Kidney epithelial cell (primary cell): ENCODE data around the gene MYPOP. TPM values are rescaled to one million over a fixed set of nuclear protein-coding genes. Genes with fewer than 3 reads are reported as not detected.

Experiments
- DNase-seq: peaks from one replicate; pipeline ENCODE4 v3.0.0-alpha.2; 2010; ENCODE audit warnings: low read depth
- H3K27me3 ChIP-seq: 2 replicates; pipeline ENCODE4 v1.6.0; 2011; ENCODE audit warnings: low read length; ENCODE audit not compliant: control insufficient read depth, insufficient read depth
- H3K36me3 ChIP-seq: 2 replicates; pipeline ENCODE4 v1.5.1; 2011; ENCODE audit warnings: low read length; ENCODE audit not compliant: control insufficient read depth, insufficient read depth
- H3K4me3 ChIP-seq: 2 replicates; pipeline ENCODE4 v1.5.1; 2011; ENCODE audit warnings: low read depth, mild to moderate bottlenecking, control low read depth, low read length
- total RNA-seq: library from RNA; depleted of rRNA; stranded (reverse); fragments of >200 nt; gene quantifications from 2 replicates; pipeline ENCODE4 v1.2.3, GENCODE V29; 2015
- TF ChIP-seq, protein P1 (sequence below): IDR thresholded peaks from 2 replicates; pipeline ENCODE4 v1.5.1; 2011; ENCODE audit warnings: mild to moderate bottlenecking, moderate library complexity, low read length, control low read depth, inconsistent platforms; ENCODE audit not compliant: insufficient read depth, poor library complexity, severe bottlenecking

Gene MYPOP
- total RNA-seq, 1 donor from 2014 or later, result 3.0 TPM

DNA sequence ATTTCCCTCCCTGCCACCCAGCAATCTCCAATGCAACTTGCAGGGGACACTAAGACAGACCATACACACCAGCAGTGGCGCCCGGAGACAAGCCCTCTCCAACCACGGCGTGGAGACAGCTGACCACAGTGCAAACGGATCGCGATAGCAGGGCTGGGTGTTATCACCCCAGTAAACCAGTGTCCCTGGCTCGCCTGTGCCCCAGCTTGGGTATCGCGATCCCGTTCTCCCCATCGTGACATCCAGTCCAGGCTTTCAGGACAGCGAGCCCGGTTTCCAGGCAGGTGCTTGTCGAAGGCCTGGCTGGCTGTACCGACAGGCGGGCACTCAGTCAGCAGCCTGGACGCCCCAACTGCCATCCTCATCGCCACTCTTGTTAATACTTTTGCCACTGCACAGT lies 32.9 kb upstream of the MYPOP start:
- TF ChIP-seq, protein P1, sequence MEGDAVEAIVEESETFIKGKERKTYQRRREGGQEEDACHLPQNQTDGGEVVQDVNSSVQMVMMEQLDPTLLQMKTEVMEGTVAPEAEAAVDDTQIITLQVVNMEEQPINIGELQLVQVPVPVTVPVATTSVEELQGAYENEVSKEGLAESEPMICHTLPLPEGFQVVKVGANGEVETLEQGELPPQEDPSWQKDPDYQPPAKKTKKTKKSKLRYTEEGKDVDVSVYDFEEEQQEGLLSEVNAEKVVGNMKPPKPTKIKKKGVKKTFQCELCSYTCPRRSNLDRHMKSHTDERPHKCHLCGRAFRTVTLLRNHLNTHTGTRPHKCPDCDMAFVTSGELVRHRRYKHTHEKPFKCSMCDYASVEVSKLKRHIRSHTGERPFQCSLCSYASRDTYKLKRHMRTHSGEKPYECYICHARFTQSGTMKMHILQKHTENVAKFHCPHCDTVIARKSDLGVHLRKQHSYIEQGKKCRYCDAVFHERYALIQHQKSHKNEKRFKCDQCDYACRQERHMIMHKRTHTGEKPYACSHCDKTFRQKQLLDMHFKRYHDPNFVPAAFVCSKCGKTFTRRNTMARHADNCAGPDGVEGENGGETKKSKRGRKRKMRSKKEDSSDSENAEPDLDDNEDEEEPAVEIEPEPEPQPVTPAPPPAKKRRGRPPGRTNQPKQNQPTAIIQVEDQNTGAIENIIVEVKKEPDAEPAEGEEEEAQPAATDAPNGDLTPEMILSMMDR, result no peak
- no peak overlapping the region for H3K4me3 ChIP-seq
- H3K27me3 ChIP-seq, result peaks cover 14% of the 10 kb centered on the region
- H3K36me3 ChIP-seq, result no peaks in the 10 kb centered on the region
- no peak for DNase-seq

DNA sequence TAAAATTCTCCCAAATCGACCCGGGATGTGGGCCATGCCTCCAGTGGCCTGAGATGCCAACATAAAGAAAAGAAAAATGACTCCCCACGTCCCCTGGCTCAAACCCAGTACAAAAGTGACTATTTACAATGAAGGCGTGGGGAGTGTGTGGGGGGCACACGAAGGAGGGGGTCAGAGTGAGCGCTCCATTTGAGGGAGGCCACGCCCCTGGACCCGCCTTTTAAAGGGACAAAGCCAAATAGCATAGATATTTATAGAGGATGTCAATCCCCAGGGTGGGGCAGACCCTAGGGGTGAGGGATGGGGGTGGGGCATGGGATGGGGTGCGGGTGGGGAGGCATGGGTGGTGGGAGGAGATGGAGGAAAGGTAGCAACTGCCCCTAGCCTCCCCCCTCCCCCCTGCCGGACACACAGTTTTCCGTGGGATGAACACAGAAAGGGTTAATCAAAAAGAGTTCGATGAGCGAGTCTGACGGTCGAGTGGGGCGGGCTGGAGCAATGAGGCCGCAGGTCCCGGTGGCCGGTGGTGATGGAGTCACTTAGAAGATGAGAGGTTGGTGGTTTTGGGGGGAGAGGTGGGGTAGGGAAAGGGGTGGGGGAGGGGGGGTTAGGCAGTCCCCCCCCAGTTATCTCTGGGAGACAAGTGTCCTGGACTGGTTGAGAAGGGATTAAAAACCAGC lies 32.3 kb upstream of the MYPOP start:
- Histone ChIP-seq H3K36me3 (no peaks in the 10 kb centered on the region), H3K4me3 (no peak overlapping the region), H3K27me3 (peaks cover 12% of the 10 kb centered on the region)
- TF ChIP-seq, protein P1, result no peak
- no peak for DNase-seq

DNA sequence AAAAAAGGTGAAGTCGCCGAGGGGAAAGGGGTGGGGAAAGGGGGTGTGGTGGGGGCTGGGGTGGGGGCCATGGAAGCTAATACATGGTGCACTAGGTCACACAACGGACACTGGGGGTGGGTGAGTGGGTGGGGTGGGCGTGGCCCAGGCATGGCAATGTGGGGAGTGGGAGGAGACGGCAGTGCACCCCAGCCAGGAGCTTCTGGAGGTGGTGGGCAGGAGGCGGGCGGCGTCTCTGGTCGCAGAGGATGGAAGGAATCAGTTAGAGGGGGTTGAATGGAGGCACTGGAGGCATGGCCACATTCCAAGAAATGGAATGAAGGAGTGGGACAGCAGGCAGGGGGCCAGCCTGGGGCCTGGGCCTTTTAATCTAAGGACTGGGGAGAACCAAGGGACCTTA lies 31.3 kb upstream of the MYPOP start:
- Histone ChIP-seq H3K36me3 (no peaks in the 10 kb centered on the region), H3K4me3 (no peak overlapping the region), H3K27me3 (peaks cover 10% of the 10 kb centered on the region)
- TF ChIP-seq, protein P1, result no peak
- no peak for DNase-seq

DNA sequence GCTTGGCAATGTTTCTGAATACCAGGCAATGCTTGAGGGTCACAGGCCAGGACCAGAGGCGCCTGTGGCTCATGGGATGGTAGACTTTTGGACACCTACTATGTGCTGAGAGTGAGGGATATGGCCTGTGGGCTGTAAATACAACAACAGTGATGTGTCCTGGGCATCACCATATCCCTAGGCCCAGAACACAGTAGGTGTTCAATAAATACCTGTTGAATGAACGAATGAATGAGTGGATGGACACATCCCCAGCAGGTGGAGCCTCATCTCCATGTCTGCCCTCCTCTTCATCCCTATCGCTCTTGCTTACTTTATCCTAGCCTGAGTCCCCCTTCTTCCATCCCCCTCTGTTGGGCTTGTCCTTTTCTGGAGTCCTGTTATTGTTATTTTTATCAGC lies 28.6 kb upstream of the MYPOP start:
- Histone ChIP-seq H3K36me3 (no peaks in the 10 kb centered on the region), H3K27me3 (peaks cover 7% of the 10 kb centered on the region), H3K4me3 (no peak overlapping the region)
- DNase-seq, result no peak
- TF ChIP-seq, protein P1, result no peak

DNA sequence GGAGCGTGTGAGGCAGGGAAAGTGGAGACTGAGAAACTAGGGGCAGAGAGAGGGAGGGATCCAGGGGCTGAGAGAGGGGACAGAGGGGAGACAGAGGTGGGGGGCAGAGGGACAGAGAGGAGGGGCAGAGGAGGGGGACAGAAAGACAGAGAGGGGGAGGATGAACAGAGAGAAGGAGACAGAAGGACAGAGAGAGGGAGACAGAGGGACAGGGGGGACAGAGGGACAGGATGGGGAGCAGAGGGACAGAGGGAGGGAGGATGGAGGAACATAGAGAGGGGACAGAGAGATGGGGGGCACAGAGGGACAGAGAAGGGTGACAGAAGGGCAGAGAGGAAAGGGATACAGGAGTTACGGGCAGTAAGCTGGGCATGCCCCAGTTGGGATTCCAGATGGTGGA lies 26.8 kb upstream of the MYPOP start:
- no peak for DNase-seq
- peaks cover under 1% of the 10 kb centered on the region for H3K27me3 ChIP-seq
- H3K4me3 ChIP-seq, result no peak overlapping the region
- no peaks in the 10 kb centered on the region for H3K36me3 ChIP-seq
- TF ChIP-seq, protein P1, result no peak
